ENCODE results near the gene ATE1. TPM values are rescaled to one million over a fixed set of nuclear protein-coding genes. Genes with fewer than 3 reads are reported as not detected.

Gene ATE1
- total and polyA plus RNA-seq, 2 donors (not counting 1 experiment from before 2014, with no cell fraction given), result 19.3 to 28.1 TPM

DNA sequence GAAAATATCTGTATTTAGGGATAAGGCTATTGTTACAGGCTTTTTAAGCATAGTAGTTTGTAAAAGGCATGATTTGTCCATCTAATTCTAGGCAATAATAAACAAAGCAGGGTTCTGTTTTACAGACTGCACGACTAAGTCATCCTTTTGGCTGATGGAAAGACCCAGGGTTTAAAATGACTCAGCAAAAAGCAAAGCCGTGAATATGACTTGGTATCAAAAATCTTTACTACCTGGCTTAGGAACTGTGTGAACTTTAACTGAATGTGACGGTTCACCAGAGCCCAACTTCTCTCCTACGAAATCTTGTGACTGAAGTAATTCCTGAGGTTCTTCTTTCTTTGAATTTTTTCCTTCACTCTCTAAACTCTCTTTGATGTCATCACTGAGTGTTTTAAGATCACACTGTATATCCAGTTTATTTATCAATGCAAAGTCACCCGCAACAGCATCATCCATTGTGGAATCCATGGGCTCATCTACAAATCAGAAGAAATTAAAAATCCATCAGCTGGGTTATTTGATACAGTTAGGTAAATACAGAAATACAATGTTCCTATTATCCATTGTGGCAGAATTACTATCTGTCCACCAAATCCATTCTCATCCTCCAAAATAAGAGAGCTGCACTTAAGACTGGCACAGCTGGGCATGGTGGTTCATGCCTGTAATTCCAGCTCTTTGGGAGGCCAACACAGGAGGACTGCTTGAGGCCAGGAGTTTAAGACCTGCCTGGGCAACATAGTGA, 17.0 kb downstream of the ATE1 start:
- Histone ChIP-seq H2AFZ (ENCODE audit: low read length) (no peak overlapping the region), H3K27ac (ENCODE audit: insufficient read depth, low read length) (peak overlapping the region; percentile 38), H3K4me2 (ENCODE audit: extremely low read depth, insufficient read depth, low read length) (no peak overlapping the region)

DNA sequence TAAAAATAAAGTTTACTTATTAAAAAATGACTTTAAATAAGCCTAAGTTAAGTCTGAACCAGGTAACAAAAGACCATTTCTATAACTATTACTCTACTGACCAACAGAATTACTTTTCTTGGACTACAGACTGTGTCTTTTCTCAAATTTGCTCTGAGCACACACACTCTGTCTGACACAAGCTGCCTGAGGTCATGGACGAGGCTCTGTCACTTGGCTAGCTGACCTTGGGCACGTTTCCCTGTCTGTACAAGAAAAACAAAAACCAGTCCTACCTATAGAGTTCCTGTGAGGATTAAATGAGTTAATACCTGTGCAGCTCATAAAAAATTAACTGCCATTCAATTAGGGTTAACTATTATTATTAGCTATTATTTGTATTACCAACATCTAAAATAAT, 22.9 kb downstream of the ATE1 start:
- Histone ChIP-seq H3K79me2 (ENCODE audit: control insufficient read depth, insufficient read depth, low read length) (no peaks in the 10 kb centered on the region), H3K9me3 (ENCODE audit: control insufficient read depth, insufficient read depth, low read depth, low read length) (no peaks in the 10 kb centered on the region), H2AFZ (ENCODE audit: low read length) (no peak overlapping the region), H3K4me1 (ENCODE audit: control insufficient read depth, extremely low read depth, insufficient read depth, low read length) (no peaks in the 10 kb centered on the region), H4K20me1 (ENCODE audit: control insufficient read depth, extremely low read depth, insufficient read depth, low read length) (no peaks in the 10 kb centered on the region), H3K4me3 (replicated peaks in 1 of 4; ENCODE audit: control extremely low read depth in 1 of 4, insufficient read depth in 1 of 4, low read depth in 3 of 4, low read length in 4 of 4) (no peak overlapping the region), H3K4me2 (ENCODE audit: extremely low read depth, insufficient read depth, low read length) (no peak overlapping the region), H3K36me3 (ENCODE audit: control insufficient read depth, insufficient read depth, low read length) (peaks cover 1% of the 10 kb centered on the region), H3K27ac (ENCODE audit: insufficient read depth, low read length) (no peak overlapping the region), H3K9ac (ENCODE audit: insufficient read depth, low read length) (no peak overlapping the region), H3K27me3 (ENCODE audit: control insufficient read depth, insufficient read depth, low read length) (no peaks in the 10 kb centered on the region)
- no peak for DNase-seq (ENCODE audit: low read depth in 2 of 2)
- TF ChIP-seq, protein P1, sequence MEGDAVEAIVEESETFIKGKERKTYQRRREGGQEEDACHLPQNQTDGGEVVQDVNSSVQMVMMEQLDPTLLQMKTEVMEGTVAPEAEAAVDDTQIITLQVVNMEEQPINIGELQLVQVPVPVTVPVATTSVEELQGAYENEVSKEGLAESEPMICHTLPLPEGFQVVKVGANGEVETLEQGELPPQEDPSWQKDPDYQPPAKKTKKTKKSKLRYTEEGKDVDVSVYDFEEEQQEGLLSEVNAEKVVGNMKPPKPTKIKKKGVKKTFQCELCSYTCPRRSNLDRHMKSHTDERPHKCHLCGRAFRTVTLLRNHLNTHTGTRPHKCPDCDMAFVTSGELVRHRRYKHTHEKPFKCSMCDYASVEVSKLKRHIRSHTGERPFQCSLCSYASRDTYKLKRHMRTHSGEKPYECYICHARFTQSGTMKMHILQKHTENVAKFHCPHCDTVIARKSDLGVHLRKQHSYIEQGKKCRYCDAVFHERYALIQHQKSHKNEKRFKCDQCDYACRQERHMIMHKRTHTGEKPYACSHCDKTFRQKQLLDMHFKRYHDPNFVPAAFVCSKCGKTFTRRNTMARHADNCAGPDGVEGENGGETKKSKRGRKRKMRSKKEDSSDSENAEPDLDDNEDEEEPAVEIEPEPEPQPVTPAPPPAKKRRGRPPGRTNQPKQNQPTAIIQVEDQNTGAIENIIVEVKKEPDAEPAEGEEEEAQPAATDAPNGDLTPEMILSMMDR (conservative IDR thresholded peaks at IDR 0.05 in 1 of 2, IDR thresholded peaks at IDR 0.05 in 1 of 2; ENCODE audit: low read depth in 1 of 2, low read length in 2 of 2), result no peak
- TF ChIP-seq EZH2 (IDR thresholded peaks at IDR 0.05; ENCODE audit: low read length, missing control alignments), result no peak

More for the DNA sequence above, 17.0 kb downstream of the ATE1 start:
- Histone ChIP-seq H3K9ac (ENCODE audit: insufficient read depth, low read length) (no peak overlapping the region), H3K4me1 (ENCODE audit: control insufficient read depth, extremely low read depth, insufficient read depth, low read length) (no peaks in the 10 kb centered on the region), H3K9me3 (ENCODE audit: control insufficient read depth, insufficient read depth, low read depth, low read length) (no peaks in the 10 kb centered on the region), H3K79me2 (ENCODE audit: control insufficient read depth, insufficient read depth, low read length) (no peaks in the 10 kb centered on the region), H4K20me1 (ENCODE audit: control insufficient read depth, extremely low read depth, insufficient read depth, low read length) (no peaks in the 10 kb centered on the region), H3K36me3 (ENCODE audit: control insufficient read depth, insufficient read depth, low read length) (no peaks in the 10 kb centered on the region), H3K27me3 (ENCODE audit: control insufficient read depth, insufficient read depth, low read length) (no peaks in the 10 kb centered on the region), H3K4me3 (replicated peaks in 1 of 4; ENCODE audit: control extremely low read depth in 1 of 4, insufficient read depth in 1 of 4, low read depth in 3 of 4, low read length in 4 of 4) (no peak overlapping the region)
- peak; percentile 57 to 61 for DNase-seq (ENCODE audit: low read depth in 2 of 2)
- no peak for TF ChIP-seq EZH2 (IDR thresholded peaks at IDR 0.05; ENCODE audit: low read length, missing control alignments)
- TF ChIP-seq, protein P1 (conservative IDR thresholded peaks at IDR 0.05 in 1 of 2, IDR thresholded peaks at IDR 0.05 in 1 of 2; ENCODE audit: low read depth in 1 of 2, low read length in 2 of 2), result no peak

DNA sequence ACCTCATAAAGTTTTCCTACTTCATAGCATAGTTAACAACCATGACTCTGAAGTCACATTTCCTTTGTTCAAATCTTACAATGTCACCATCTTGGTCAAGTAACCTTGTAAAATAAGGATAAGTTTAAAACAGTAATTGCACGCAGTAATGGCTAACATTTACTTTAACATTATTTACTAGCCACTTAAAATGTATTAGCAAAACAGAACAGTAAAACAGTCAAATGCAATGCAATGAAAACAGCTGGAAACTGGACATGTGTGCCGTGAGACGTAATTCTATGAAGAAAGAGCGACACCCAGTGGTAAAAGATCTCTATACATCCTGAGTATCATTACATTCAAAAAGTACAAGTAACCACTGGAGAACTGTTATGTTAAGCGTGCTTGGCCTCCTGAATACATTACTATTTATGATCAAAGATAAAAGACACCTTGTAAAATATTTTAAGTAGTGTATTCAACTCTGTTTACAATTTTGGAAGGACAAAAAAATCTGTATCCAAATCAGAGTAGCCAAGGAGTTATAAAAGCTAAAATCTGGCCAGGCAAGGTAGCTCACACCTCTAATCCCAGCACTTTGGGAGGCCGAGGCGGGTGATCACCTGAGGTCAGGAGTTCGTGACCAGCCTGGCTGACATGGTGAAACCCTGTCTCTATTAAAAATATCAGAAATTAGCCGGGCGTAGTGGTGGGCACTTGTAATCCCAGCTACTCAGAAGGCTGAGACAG, 27.2 kb downstream of the ATE1 start:
- Histone ChIP-seq H3K36me3 (ENCODE audit: control insufficient read depth, insufficient read depth, low read length) (peaks cover 3% of the 10 kb centered on the region), H2AFZ (ENCODE audit: low read length) (no peak overlapping the region), H3K27me3 (ENCODE audit: control insufficient read depth, insufficient read depth, low read length) (no peaks in the 10 kb centered on the region), H3K27ac (ENCODE audit: insufficient read depth, low read length) (no peak overlapping the region), H3K79me2 (ENCODE audit: control insufficient read depth, insufficient read depth, low read length) (no peaks in the 10 kb centered on the region), H3K4me3 (replicated peaks in 1 of 4; ENCODE audit: control extremely low read depth in 1 of 4, insufficient read depth in 1 of 4, low read depth in 3 of 4, low read length in 4 of 4) (no peak overlapping the region), H3K4me1 (ENCODE audit: control insufficient read depth, extremely low read depth, insufficient read depth, low read length) (no peaks in the 10 kb centered on the region), H4K20me1 (ENCODE audit: control insufficient read depth, extremely low read depth, insufficient read depth, low read length) (no peaks in the 10 kb centered on the region), H3K9ac (ENCODE audit: insufficient read depth, low read length) (no peak overlapping the region), H3K9me3 (ENCODE audit: control insufficient read depth, insufficient read depth, low read depth, low read length) (no peaks in the 10 kb centered on the region), H3K4me2 (ENCODE audit: extremely low read depth, insufficient read depth, low read length) (no peak overlapping the region)
- no peak for TF ChIP-seq EZH2 (IDR thresholded peaks at IDR 0.05; ENCODE audit: low read length, missing control alignments)
- TF ChIP-seq, protein P1 (conservative IDR thresholded peaks at IDR 0.05 in 1 of 2, IDR thresholded peaks at IDR 0.05 in 1 of 2; ENCODE audit: low read depth in 1 of 2, low read length in 2 of 2), result peak; percentile 52 to 66
- peak; percentile 53 to 82 for DNase-seq (ENCODE audit: low read depth in 2 of 2)

All from fibroblast of lung (primary cell).